Mesenteric fat pad (tissue), 1 donor: ENCODE data around the gene GARIN5A. TPM values are rescaled to one million over a fixed set of nuclear protein-coding genes. Genes with fewer than 3 reads are reported as not detected.

ENCODE experiments used
- DNase-seq: peaks from one replicate; pipeline ENCODE4 v3.0.0-alpha.2; 2020; ENCODE audit warnings: low spot score
- total RNA-seq: library from RNA; stranded (reverse); fragmentation: NEBNext Ultra II Directional; extraction: Animal tissue kit (Norgen Biotek cat#: 25700); gene quantifications from one replicate; pipeline ENCODE4 v1.2.1, GENCODE V29; 2021
- donor health status: DM: yes; HTN: yes; CAD: no.

GARIN5A gene
- total RNA-seq, 1 donor from 2014 or later = 0.35 TPM

DNA sequence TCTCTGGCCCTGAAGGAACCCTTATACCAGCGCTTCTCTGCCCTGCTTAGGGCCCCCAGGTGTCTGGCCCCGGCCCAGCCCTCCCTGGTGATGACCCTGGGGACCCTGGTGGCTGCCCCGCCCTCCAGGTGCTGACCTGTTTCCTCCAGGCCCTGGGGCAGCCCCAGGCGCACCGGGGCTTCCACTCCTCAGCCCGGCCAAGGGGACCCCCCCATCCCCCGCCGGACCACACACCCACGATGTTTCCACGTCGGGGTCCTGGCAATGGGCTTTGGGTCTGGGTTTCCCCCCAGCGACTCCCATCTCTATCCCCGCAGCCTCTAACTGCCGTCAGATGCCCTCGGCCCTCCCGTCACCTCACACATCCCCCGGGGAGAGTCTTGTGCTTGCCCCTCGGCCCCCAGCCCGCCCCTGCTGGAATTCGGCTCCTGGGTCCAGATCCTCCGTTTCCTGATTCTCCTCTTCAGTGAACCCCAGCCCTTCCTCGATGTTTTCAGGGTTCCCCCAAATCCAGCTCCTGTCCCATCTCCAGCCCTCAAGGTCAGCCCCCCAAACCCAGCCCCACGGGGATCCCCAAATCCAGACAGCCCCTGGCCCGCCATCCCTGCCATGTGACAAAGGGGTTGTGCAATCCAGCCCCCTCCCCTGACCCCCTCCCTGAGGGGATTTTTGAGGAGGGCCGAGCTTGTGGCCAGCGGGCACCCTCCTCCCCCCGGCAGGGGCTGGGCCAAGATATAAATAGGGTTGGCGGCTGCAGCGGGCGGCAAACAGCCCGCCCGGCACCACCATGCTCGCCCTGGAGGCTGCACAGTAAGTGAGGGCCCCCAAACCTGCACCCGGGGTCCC is 58.2 kb downstream of the GARIN5A start, which contains the start of gene SPIB:
TSS of gene SPIB (plus strand) at position 763 of the 846 bp plus-strand sequence. CDS start at position 788, 25 bp downstream.
- DNase-seq = no peak

- no peak for DNase-seq
Observed at GRCh38 chr19:50417111-50418081, 59.3 kb downstream of the GARIN5A start.

Other genes starting within 250 kb of the GARIN5A start
- 1.6 TPM for gene KCNC3, start 147.5 kb downstream of the GARIN5A start, total RNA-seq
- gene NAPSA, start 111.2 kb downstream of the GARIN5A start, total RNA-seq = 0.22 TPM
- gene NR1H2, start 100.4 kb downstream of the GARIN5A start, total RNA-seq = 68.7 TPM
- gene POLD1, start 92.5 kb downstream of the GARIN5A start, total RNA-seq = 13.9 TPM
- gene SPIB, start 57.9 kb downstream of the GARIN5A start, total RNA-seq = not detected
- gene MYBPC2, start 44.0 kb downstream of the GARIN5A start, total RNA-seq = not detected
- gene EMC10, start 341 bp downstream of the GARIN5A start, total RNA-seq = 53.3 TPM
- gene JOSD2, start 34.3 kb upstream of the GARIN5A start, total RNA-seq = 44.9 TPM
- gene ASPDH, start 37.1 kb upstream of the GARIN5A start, total RNA-seq = not detected
- gene LRRC4B, start 91.6 kb upstream of the GARIN5A start, total RNA-seq = 1.6 TPM
- 0.51 TPM for gene SYT3, start 163.0 kb upstream of the GARIN5A start, total RNA-seq
- gene C19orf81, start 172.6 kb upstream of the GARIN5A start, total RNA-seq = not detected
- 0.74 TPM for gene SHANK1, start 243.0 kb upstream of the GARIN5A start, total RNA-seq
- gene CLEC11A, start 246.5 kb upstream of the GARIN5A start, total RNA-seq = 13.2 TPM